Vagina (tissue), 2 donors: ENCODE results near the gene DNM1L.
"Not testable (repeated sequence)": the region's sequence is repeated elsewhere in the genome, so short reads cannot be mapped to it uniquely, and the experiment has no call there.

ENCODE experiments used
- POLR2A ChIP-seq, 2 donors: fragments of 450-650 bp; IDR thresholded peaks; one replicate each; pipeline ENCODE4 v1.6.1; 2017; ENCODE audit warnings: antibody characterized with exemption in 2 of 2, mild to moderate bottlenecking in 2 of 2, moderate library complexity in 2 of 2
- POLR2AphosphoS5 ChIP-seq, 2 donors: sonication (generic); formaldehyde crosslinking; IDR thresholded peaks; one replicate each; pipeline ENCODE4 v1.9.0; 2017; ENCODE audit warnings: antibody characterized with exemption in 2 of 2, mild to moderate bottlenecking in 2 of 2, low read depth in 1 of 2; ENCODE audit not compliant: insufficient read depth in 1 of 2
- TF ChIP-seq, protein P1 (sequence below), 3 experiments: fragments of 450-650 bp in 2 of 3; fragments of 200-600 bp in 1 of 3; sonication (generic) in 1 of 3; IDR thresholded peaks; one replicate each; pipeline ENCODE4 v1.5.1; 2017 to 2019; ENCODE audit warnings: antibody characterized with exemption in 3 of 3, mild to moderate bottlenecking in 2 of 3, moderate library complexity in 2 of 3

DNA sequence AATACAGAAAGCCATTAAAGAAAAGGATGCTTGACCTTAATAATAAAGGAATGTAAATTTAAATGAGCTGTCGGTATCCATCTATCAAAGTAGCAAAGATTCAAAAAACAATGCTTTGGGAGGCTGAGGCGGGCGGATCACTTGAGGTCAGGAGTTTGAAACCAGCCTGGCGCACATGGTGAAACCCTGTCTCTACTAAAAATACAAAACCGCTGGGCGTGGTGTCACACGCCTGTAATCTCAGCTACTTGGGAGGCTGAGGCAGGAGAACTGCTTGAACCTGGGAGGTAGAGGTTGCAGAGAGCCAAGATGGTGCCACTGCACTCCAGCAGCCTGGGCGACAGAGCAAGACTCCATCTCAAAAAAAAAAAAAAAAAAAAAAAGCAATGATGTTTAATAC lies 20.3 kb downstream of the DNM1L start:
- TF ChIP-seq POLR2A (IDR thresholded peaks at IDR 0.05); POLR2AphosphoS5 (IDR thresholded peaks at IDR 0.05; ENCODE audit: insufficient read depth in 1 of 2, low read depth in 1 of 2): not testable (repeated sequence)
- TF ChIP-seq, protein P1, sequence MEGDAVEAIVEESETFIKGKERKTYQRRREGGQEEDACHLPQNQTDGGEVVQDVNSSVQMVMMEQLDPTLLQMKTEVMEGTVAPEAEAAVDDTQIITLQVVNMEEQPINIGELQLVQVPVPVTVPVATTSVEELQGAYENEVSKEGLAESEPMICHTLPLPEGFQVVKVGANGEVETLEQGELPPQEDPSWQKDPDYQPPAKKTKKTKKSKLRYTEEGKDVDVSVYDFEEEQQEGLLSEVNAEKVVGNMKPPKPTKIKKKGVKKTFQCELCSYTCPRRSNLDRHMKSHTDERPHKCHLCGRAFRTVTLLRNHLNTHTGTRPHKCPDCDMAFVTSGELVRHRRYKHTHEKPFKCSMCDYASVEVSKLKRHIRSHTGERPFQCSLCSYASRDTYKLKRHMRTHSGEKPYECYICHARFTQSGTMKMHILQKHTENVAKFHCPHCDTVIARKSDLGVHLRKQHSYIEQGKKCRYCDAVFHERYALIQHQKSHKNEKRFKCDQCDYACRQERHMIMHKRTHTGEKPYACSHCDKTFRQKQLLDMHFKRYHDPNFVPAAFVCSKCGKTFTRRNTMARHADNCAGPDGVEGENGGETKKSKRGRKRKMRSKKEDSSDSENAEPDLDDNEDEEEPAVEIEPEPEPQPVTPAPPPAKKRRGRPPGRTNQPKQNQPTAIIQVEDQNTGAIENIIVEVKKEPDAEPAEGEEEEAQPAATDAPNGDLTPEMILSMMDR (IDR thresholded peaks at IDR 0.05) = not testable (repeated sequence)
